PFSK-1 (cell line): ENCODE data around the gene IGFBPL1.

ENCODE experiments used
- FOXP2 ChIP-seq: optimal IDR thresholded peaks from 2 replicates; pipeline ENCODE3; 2011; ENCODE audit warnings: borderline replicate concordance, control low read depth, inconsistent platforms; ENCODE audit not compliant: insufficient read depth; ENCODE audit errors: extremely low read length, extremely low read depth
- REST ChIP-seq, 2 experiments: IDR thresholded peaks; 2 replicates each; pipeline versions ENCODE4 v1.6.1 to v1.8.0; 2011 to 2012; ENCODE audit warnings: low read depth in 2 of 2, low read length in 2 of 2, control low read depth in 1 of 2, inconsistent platforms in 1 of 2, mild to moderate bottlenecking in 1 of 2, moderate library complexity in 1 of 2; ENCODE audit not compliant: insufficient read depth in 1 of 2
- TAF1 ChIP-seq: IDR thresholded peaks from 2 replicates; pipeline ENCODE4 v1.6.1; 2012; ENCODE audit warnings: low read length, control low read depth, borderline replicate concordance; ENCODE audit not compliant: insufficient read depth

GRCh38 chr9:38382141-38382540 is 42.1 kb downstream of the IGFBPL1 start:
- no peak for TF ChIP-seq TAF1
- no peak for TF ChIP-seq FOXP2
- no peak for TF ChIP-seq REST (IDR thresholded peaks at IDR 0.05; ENCODE audit: insufficient read depth in 1 of 2, low read depth in 2 of 2, low read length in 2 of 2)
